Transverse colon (tissue), 4 donors: ENCODE measurements around the gene TRMT1. TPM values are rescaled to one million over a fixed set of nuclear protein-coding genes. Genes with fewer than 3 reads are reported as not detected.

Experiments used
- DNase-seq: peaks from one replicate; pipeline ENCODE4 v3.0.0-alpha.2; 2019
- H3K27ac ChIP-seq, 4 donors: fragments of 200-600 bp; sonication (generic); 2 replicates each; pipeline ENCODE4 v1.5.1; 2016 to 2018; ENCODE audit warnings: inconsistent platforms in 4 of 4
- H3K27me3 ChIP-seq: fragments of 200-600 bp; sonication (generic); 2 replicates; pipeline ENCODE4 v1.5.1; 2017; ENCODE audit warnings: inconsistent platforms
- H3K36me3 ChIP-seq, 4 donors: fragments of 200-600 bp; sonication (generic); 2 replicates each; pipeline ENCODE4 v1.5.1; 2017 to 2019; ENCODE audit warnings: inconsistent platforms in 4 of 4
- H3K4me1 ChIP-seq, 4 donors: fragments of 200-600 bp; sonication (generic); 2 replicates each; pipeline ENCODE4 v1.5.1; 2017 to 2020; ENCODE audit warnings: inconsistent platforms in 4 of 4
- H3K4me3 ChIP-seq, 4 donors: fragments of 200-600 bp; sonication (generic); 1 replicate in 1 of 4; 2 replicates in 3 of 4; pipeline versions ENCODE4 v1.5.1 to v1.6.1; 2017 to 2019; ENCODE audit warnings: inconsistent platforms in 4 of 4
- H3K9me3 ChIP-seq, 2 donors: fragments of 200-600 bp; sonication (generic); 2 replicates each; pipeline ENCODE4 v1.5.1; 2017 to 2019; ENCODE audit warnings: inconsistent platforms in 2 of 2
- CTCF ChIP-seq, 5 experiments: fragments of 200-600 bp in 3 of 5; fragments of 450-650 bp in 2 of 5; sonication (generic) in 3 of 5; IDR thresholded peaks; 1 replicate in 2 of 5; 2 replicates in 3 of 5; pipeline ENCODE4 v1.5.1; 2016 to 2017; ENCODE audit warnings: antibody characterized with exemption in 5 of 5, inconsistent platforms in 3 of 5, mild to moderate bottlenecking in 2 of 5, moderate library complexity in 1 of 5
- EP300 ChIP-seq: sonication (generic); formaldehyde crosslinking; IDR thresholded peaks from one replicate; pipeline ENCODE4 v1.6.1; 2017; ENCODE audit warnings: antibody characterized with exemption, low read depth
- POLR2A ChIP-seq: fragments of 450-650 bp; IDR thresholded peaks from one replicate; pipeline ENCODE4 v1.6.1; 2016; ENCODE audit warnings: antibody characterized with exemption, mild to moderate bottlenecking, moderate library complexity
- POLR2AphosphoS5 ChIP-seq, 3 donors: sonication (generic); formaldehyde crosslinking; IDR thresholded peaks; one replicate each; pipeline ENCODE4 v1.6.1; 2016; ENCODE audit warnings: antibody characterized with exemption in 3 of 3
- WGBS, 2 donors: methylation state at CpG; one replicate each; pipeline ENCODE4 v1.1.5; 2018; ENCODE audit warnings: low coverage in 1 of 2; 5-methylcytosine and 5-hydroxymethylcytosine counted together
- in situ Hi-C, 4 donors: fragments of 200-750 bp; cut with MboI; loops; one replicate each; pipeline versions ENCODE4 v1.15.0 to v1.15.1; 2017; ENCODE audit warnings: low sequenced_read_pairs in 3 of 4, low pct_ligation_motif_present in 1 of 4, low pct_unique_long_range_greater_than_20kb in 1 of 4
- intact Hi-C: fragments of 100-400 bp; cut with DNase I; formaldehyde crosslinking; loops from one replicate; pipeline ENCODE4 v1.15.1; 2023; ENCODE audit warnings: low total_unique reads
- total RNA-seq, 4 donors: library from RNA; depleted of rRNA; stranded (reverse); fragments of >200 nt; gene quantifications; one replicate each; pipeline ENCODE4 v1.1.0, GENCODE V29; 2016

TRMT1 gene
- total RNA-seq, 4 donors from 2014 or later = 26.6 to 199 (median 60.7) TPM

GRCh38 chr19:13117176-13117771 lies 734 bp upstream of the TRMT1 start:
- Histone ChIP-seq H3K4me3 (peak overlapping the region; percentile 29 to 87 (median 76)), H3K27me3 (no peaks in the 10 kb centered on the region), H3K9me3 (no peaks in the 10 kb centered on the region), H3K27ac (peak overlapping the region; percentile 80 to 89 (median 85)), H3K4me1 (peaks cover 11 to 39% (median 34%) of the 10 kb centered on the region in 4 donors), H3K36me3 (no peaks in the 10 kb centered on the region)
- in situ Hi-C loops = loop anchor here in 1 of 4 donors (25.0 kb wide), 1 partner anchor 145 kb away; no protein-coding TSS in a partner anchor
- 5 to 11% methylated on average over 19 to 20 of the region's 20 CpGs for WGBS, 2 donors
- DNase-seq = no peak
- TF ChIP-seq POLR2A (no peak), POLR2AphosphoS5 (IDR thresholded peaks at IDR 0.05) (no peak), CTCF (IDR thresholded peaks at IDR 0.05) (no peak), EP300 (no peak)
- intact Hi-C loops = no loop called here

- DNase-seq = no peak
- 4% methylated on average over 18 of the region's 18 CpGs; no CpG with 5 or more reads in 1 of the 2 donors for WGBS, 2 donors
- in situ Hi-C loops = loop anchor here in 1 of 4 donors (25.0 kb wide), 1 partner anchor 146 kb away; no protein-coding TSS in a partner anchor
- H3K9me3 ChIP-seq = no peaks in the 10 kb centered on the region
- H3K27me3 ChIP-seq = no peaks in the 10 kb centered on the region
- no peak for TF ChIP-seq POLR2AphosphoS5 (IDR thresholded peaks at IDR 0.05)
- no peak for TF ChIP-seq EP300
- no peak for TF ChIP-seq CTCF (IDR thresholded peaks at IDR 0.05)
- no peak for TF ChIP-seq POLR2A
- peak overlapping the region; percentile 67 to 97 (median 86) for H3K4me3 ChIP-seq
- H3K4me1 ChIP-seq = peaks cover 11 to 39% (median 34%) of the 10 kb centered on the region in 4 donors
- no peaks in the 10 kb centered on the region for H3K36me3 ChIP-seq
- intact Hi-C loops = no loop called here
- H3K27ac ChIP-seq = peak overlapping the region; percentile 80 to 89 (median 85)
Observed at GRCh38 chr19:13115936-13116281, 631 bp downstream of the TRMT1 start.

GRCh38 chr19:13112555-13112954 lies 4.0 kb downstream of the TRMT1 start:
- H3K27ac ChIP-seq = no peak overlapping the region
- in situ Hi-C loops (loop anchor here in 1 of 4 donors (25.0 kb wide), 1 partner anchor 150 kb away; no protein-coding TSS in a partner anchor), intact Hi-C loops (no loop called here)
- peaks cover 5 to 18% (median 16%) of the 10 kb centered on the region in 4 donors for H3K4me1 ChIP-seq
- H3K9me3 ChIP-seq = no peaks in the 10 kb centered on the region
- H3K27me3 ChIP-seq = no peaks in the 10 kb centered on the region
- WGBS, 2 donors = 87 to 100% methylated on average over 2 to 10 of the region's 10 CpGs
- H3K4me3 ChIP-seq = no peak overlapping the region
- DNase-seq = no peak
- H3K36me3 ChIP-seq = no peaks in the 10 kb centered on the region
- no peak for TF ChIP-seq EP300

- intact Hi-C loops = no loop called here
- in situ Hi-C loops = loop anchor here in 1 of 4 donors (25.0 kb wide), 1 partner anchor 152 kb away; no protein-coding TSS in a partner anchor
- 93% methylated on average over 15 of the region's 15 CpGs; no CpG with 5 or more reads in 1 of the 2 donors for WGBS, 2 donors
Observed at GRCh38 chr19:13110099-13110610, 6.4 kb downstream of the TRMT1 start.

GRCh38 chr19:13109361-13110098 lies 7.0 kb downstream of the TRMT1 start:
- no peak overlapping the region for H3K4me3 ChIP-seq
- no peak overlapping the region for H3K27ac ChIP-seq
- H3K4me1 ChIP-seq = no peaks in the 10 kb centered on the region
- no peak for TF ChIP-seq EP300
- no peak for TF ChIP-seq POLR2A
- TF ChIP-seq POLR2AphosphoS5 (IDR thresholded peaks at IDR 0.05) = no peak
- no peak for TF ChIP-seq CTCF (IDR thresholded peaks at IDR 0.05)
- DNase-seq = no peak
- no peaks in the 10 kb centered on the region for H3K9me3 ChIP-seq
- in situ Hi-C loops = loop anchor here in 1 of 4 donors (25.0 kb wide), 1 partner anchor 153 kb away; no protein-coding TSS in a partner anchor
- WGBS, 2 donors = 87% methylated on average over 28 of the region's 30 CpGs; no CpG with 5 or more reads in 1 of the 2 donors
- intact Hi-C loops = no loop called here
- H3K27me3 ChIP-seq = no peaks in the 10 kb centered on the region
- H3K36me3 ChIP-seq = peaks cover 0 to 3% (median 0%) of the 10 kb centered on the region in 4 donors

More at GRCh38 chr19:13110099-13110610, 6.4 kb downstream of the TRMT1 start:
- H3K4me1 ChIP-seq = no peaks in the 10 kb centered on the region
- H3K9me3 ChIP-seq = no peaks in the 10 kb centered on the region
- TF ChIP-seq EP300 (no peak), POLR2A (no peak)
- H3K4me3 ChIP-seq = no peak overlapping the region
- no peak for DNase-seq
- peaks cover 0 to 3% (median 0%) of the 10 kb centered on the region in 4 donors for H3K36me3 ChIP-seq
- H3K27ac ChIP-seq = no peak overlapping the region
- no peaks in the 10 kb centered on the region for H3K27me3 ChIP-seq
